HepG2 (cell line): ENCODE measurements around the gene FARSB. TPM values are rescaled to one million over a fixed set of nuclear protein-coding genes. Genes with fewer than 3 reads are reported as not detected.

Experiments
- ATAC-seq: fragments of 200-7000 bp; cut with Tn5 transposase; 3 replicates; pipeline ENCODE4 v1.9.1; 2020; ENCODE audit warnings: mild to moderate bottlenecking, moderate library complexity
- BruUV-seq: library from RNA; stranded (reverse); fragments of 400-500 nt; replicated peaks from 2 replicates; lab custom pipeline; 2021; lab: Mats Ljungman, UMichigan
- CTCF ChIA-PET: fragments of 300-600 bp; formaldehyde crosslinking; extraction: SDS; loops from one replicate; lab custom pipeline; 2021; ENCODE audit warnings: low total read pairs, inconsistent platforms, low intra/inter-chr PET ratio; lab: Yijun Ruan, JAX
- POLR2A ChIA-PET: fragments of 350-600 bp; sonication (Branson Sonifier 250); formaldehyde crosslinking; loops from one replicate; lab custom pipeline; 2020; ENCODE audit warnings: antibody characterized with exemption, inconsistent platforms; lab: Yijun Ruan, JAX
- DNase-seq: peaks from one replicate; pipeline ENCODE4 v3.0.0-alpha.2; 2015; ENCODE audit warnings: low spot score
- FAIRE-seq: peaks from 3 replicates; lab custom pipeline; 2011; peaks lifted over from hg19 to GRCh38; lab: Jason Lieb, UNC
- H2AFZ ChIP-seq: one replicate; pipeline ENCODE4 v1.6.1; 2011; ENCODE audit warnings: low read length, inconsistent platforms
- H3K27ac ChIP-seq: fragments of 300-600 bp; 3 replicates; pipeline ENCODE4 v1.8.0; 2011; ENCODE audit warnings: mixed run types, mild to moderate bottlenecking, mixed read lengths, low read length, inconsistent platforms; ENCODE audit not compliant: insufficient read depth; ENCODE audit errors: extremely low read length
- H3K27me3 ChIP-seq, 2 experiments: fragments of 200-600 bp in 1 of 2; 2 replicates in 1 of 2; 3 replicates in 1 of 2; pipeline versions ENCODE4 v1.6.0 to v1.8.0; 2011; ENCODE audit warnings: low read length in 2 of 2, mild to moderate bottlenecking in 2 of 2, moderate library complexity in 2 of 2, inconsistent platforms in 1 of 2; ENCODE audit not compliant: insufficient read depth in 2 of 2, control insufficient read depth in 1 of 2
- H3K36me3 ChIP-seq, 2 experiments: fragments of 200-600 bp in 1 of 2; replicated peaks in 1 of 2; 2 replicates in 1 of 2; 3 replicates in 1 of 2; pipeline versions ENCODE4 v1.5.1 to v1.8.0; 2011; ENCODE audit warnings: low read length in 2 of 2, inconsistent platforms in 1 of 2; ENCODE audit not compliant: insufficient read depth in 2 of 2, control insufficient read depth in 1 of 2
- H3K4me1 ChIP-seq: 2 replicates; pipeline ENCODE4 v1.5.1; 2012; ENCODE audit warnings: low read length, inconsistent platforms; ENCODE audit not compliant: insufficient read depth
- H3K4me2 ChIP-seq: 2 replicates; pipeline ENCODE4 v1.6.0; 2011; ENCODE audit warnings: low read depth, low read length, inconsistent platforms
- H3K4me3 ChIP-seq, 3 experiments: fragments of 200-600 bp in 1 of 3; sonication (generic), shearing (Covaris generic) in 1 of 3; replicated peaks in 1 of 3; 2 replicates each; pipeline ENCODE4 v1.5.1; 2011 to 2016; ENCODE audit warnings: low read length in 3 of 3, inconsistent platforms in 2 of 3, low read depth in 2 of 3, mild to moderate bottlenecking in 2 of 3, control low read depth in 1 of 3, mixed read lengths in 1 of 3; ENCODE audit not compliant: insufficient read depth in 1 of 3
- H3K79me2 ChIP-seq: one replicate; pipeline ENCODE4 v1.6.1; 2011; ENCODE audit warnings: low read length, inconsistent platforms; ENCODE audit not compliant: insufficient read depth
- H3K9ac ChIP-seq: 2 replicates; pipeline ENCODE4 v1.6.0; 2011; ENCODE audit warnings: mild to moderate bottlenecking, low read depth, low read length, inconsistent platforms; ENCODE audit not compliant: insufficient read depth
- H3K9me3 ChIP-seq: 2 replicates; pipeline ENCODE4 v1.5.1; 2012; ENCODE audit warnings: mild to moderate bottlenecking, low read length
- H4K20me1 ChIP-seq: 2 replicates; pipeline ENCODE4 v1.6.0; 2011; ENCODE audit warnings: inconsistent platforms, mild to moderate bottlenecking, low read length, moderate library complexity; ENCODE audit not compliant: insufficient read depth
- ATF7 ChIP-seq, 2 experiments: fragments of 450-650 bp in 1 of 2; sonication (generic) in 1 of 2; formaldehyde crosslinking in 1 of 2; IDR thresholded peaks; 2 replicates each; pipeline versions ENCODE4 v1.4.0 to v1.6.1; 2016 to 2020; ENCODE audit warnings: antibody characterized with exemption in 1 of 2, mild to moderate bottlenecking in 1 of 2, missing genetic modification reagents in 1 of 2
- BCL3 ChIP-seq: sonication (generic); formaldehyde crosslinking; IDR thresholded peaks from 2 replicates; pipeline ENCODE4 v1.5.1; 2020; ENCODE audit warnings: mild to moderate bottlenecking, missing genetic modification reagents, moderate library complexity
- CENPT ChIP-seq: sonication (generic); formaldehyde crosslinking; IDR thresholded peaks from 2 replicates; pipeline ENCODE4 v1.8.0; 2022; ENCODE audit warnings: low read depth, mild to moderate bottlenecking, moderate library complexity, missing genetic modification reagents
- CREM ChIP-seq, 2 experiments: sonication (generic) in 1 of 2; formaldehyde crosslinking in 1 of 2; IDR thresholded peaks; 2 replicates each; pipeline versions ENCODE4 v1.4.0 to v1.6.1; 2016 to 2020; ENCODE audit warnings: antibody characterized with exemption in 1 of 2, mild to moderate bottlenecking in 1 of 2, missing genetic modification reagents in 1 of 2
- GATAD2A ChIP-seq: IDR thresholded peaks from 2 replicates; pipeline ENCODE4 v1.6.1; 2016
- HNRNPK ChIP-seq: fragments of 200-400 bp; formaldehyde crosslinking; IDR thresholded peaks from 2 replicates; pipeline ENCODE4 v1.6.1; 2018; ENCODE audit warnings: low read length, low read depth, moderate library complexity, mild to moderate bottlenecking; ENCODE audit not compliant: poor library complexity, severe bottlenecking
- MLX ChIP-seq: IDR thresholded peaks from 2 replicates; pipeline ENCODE4 v1.6.1; 2016
- NCOA5 ChIP-seq: sonication (generic); formaldehyde crosslinking; IDR thresholded peaks from 2 replicates; pipeline ENCODE4 v1.4.0; 2020; ENCODE audit warnings: missing genetic modification reagents
- NFRKB ChIP-seq: fragments of 450-650 bp; IDR thresholded peaks from 2 replicates; pipeline ENCODE4 v1.6.1; 2017
- NR2C2 ChIP-seq: sonication (generic); formaldehyde crosslinking; IDR thresholded peaks from 2 replicates; pipeline ENCODE4 v1.4.0; 2020; ENCODE audit warnings: missing genetic modification reagents, mild to moderate bottlenecking, moderate library complexity, borderline replicate concordance
- SPEN ChIP-seq: sonication (generic); formaldehyde crosslinking; IDR thresholded peaks from 2 replicates; pipeline ENCODE4 v1.5.1; 2020; ENCODE audit warnings: low read depth, mild to moderate bottlenecking, missing genetic modification reagents
- SRF ChIP-seq: IDR thresholded peaks from 2 replicates; pipeline ENCODE4 v1.6.1; 2011; ENCODE audit warnings: mild to moderate bottlenecking, low read depth, low read length, moderate library complexity
- STAT6 ChIP-seq: sonication (generic); formaldehyde crosslinking; IDR thresholded peaks from 2 replicates; pipeline ENCODE4 v1.4.0; 2020; ENCODE audit warnings: missing genetic modification reagents, mild to moderate bottlenecking, borderline replicate concordance
- TFE3 ChIP-seq: IDR thresholded peaks from 2 replicates; pipeline ENCODE4 v1.6.1; 2016
- TOE1 ChIP-seq: sonication (generic); formaldehyde crosslinking; IDR thresholded peaks from 2 replicates; pipeline ENCODE4 v1.4.0; 2020; ENCODE audit warnings: mild to moderate bottlenecking, missing genetic modification reagents
- ZNF343 ChIP-seq: sonication (generic); formaldehyde crosslinking; IDR thresholded peaks from 2 replicates; pipeline ENCODE4 v1.4.0; 2020; ENCODE audit warnings: mild to moderate bottlenecking, missing genetic modification reagents
- ZNF367 ChIP-seq: sonication (generic); formaldehyde crosslinking; IDR thresholded peaks from 2 replicates; pipeline ENCODE4 v1.4.0; 2020; ENCODE audit warnings: missing genetic modification reagents, borderline replicate concordance
- ZNF558 ChIP-seq: sonication (generic); formaldehyde crosslinking; IDR thresholded peaks from 2 replicates; pipeline ENCODE4 v1.9.0; 2022; ENCODE audit warnings: mild to moderate bottlenecking, missing genetic modification reagents, borderline replicate concordance
- ZNF839 ChIP-seq: sonication (generic); formaldehyde crosslinking; IDR thresholded peaks from 2 replicates; pipeline ENCODE4 v1.4.0; 2020; ENCODE audit warnings: missing genetic modification reagents, mild to moderate bottlenecking, borderline replicate concordance
- WGBS: methylation state at CpG from one replicate; pipeline ENCODE4 v1.1.6; 2017; ENCODE audit warnings: low lambda C conversion rate; 5-methylcytosine and 5-hydroxymethylcytosine counted together
- in situ Hi-C: cut with HindIII; loops from 2 replicates; pipeline ENCODE4 v1.10.0; 2017; ENCODE audit warnings: low pct_unique_long_range_greater_than_20kb; ENCODE audit not compliant: extremely low pct_ligation_motif_present
- intact Hi-C: fragments of 100-400 bp; cut with micrococcal nuclease; formaldehyde crosslinking; loops from one replicate; pipeline ENCODE4 v1.10.0; 2022; ENCODE audit not compliant: unreplicated experiment
- polyA plus RNA-seq, 8 experiments: library from polyadenylated mRNA; depleted of rRNA in 3 of 8; stranded (reverse) in 7 of 8; unstranded in 1 of 8; fragments of >200 nt; fragmentation: Illumina TruSeq in 4 of 8; extraction: Trizol in 4 of 8; gene quantifications; 2 replicates each; pipeline versions ENCODE4 v1.2.1 to v1.2.3, GENCODE V29; 2011 to 2016; ENCODE audit warnings: low read depth in 4 of 8, missing spikeins in 1 of 8, mixed read lengths in 1 of 8; ENCODE audit not compliant: insufficient read depth in 1 of 8
- total RNA-seq, 5 experiments: library from RNA; depleted of rRNA; stranded (reverse); fragments of >200 nt; fragmentation: Illumina TruSeq; extraction: Trizol; gene quantifications; 2 replicates each; pipeline ENCODE4 v1.2.3, GENCODE V29; 2016; ENCODE audit warnings: low read depth in 1 of 5

The FARSB gene
- total and polyA plus RNA-seq, 2 of the 13 experiments (the other 11 are each of a cell fraction or from before 2014, with no cell fraction given): 23.3 to 45.9 TPM

- H3K36me3 ChIP-seq: peaks cover 5 to 19% of the 10 kb centered on the region in 2 experiments
- H3K27ac ChIP-seq: no peak overlapping the region
- TF ChIP-seq STAT6 (CRISPR knock-in tag): no peak
- TF ChIP-seq GATAD2A (CRISPR knock-in tag): no peak
- TF ChIP-seq NCOA5 (CRISPR knock-in tag): no peak
- no peak for TF ChIP-seq ATF7 (IDR thresholded peaks at IDR 0.05)
- TF ChIP-seq ATF7 (CRISPR knock-in tag; IDR thresholded peaks at IDR 0.05): no peak
- TF ChIP-seq SPEN (CRISPR knock-in tag): no peak
- TF ChIP-seq TFE3 (CRISPR knock-in tag): no peak
- TF ChIP-seq BCL3 (CRISPR knock-in tag): no peak
- no peak for TF ChIP-seq ZNF558 (CRISPR knock-in tag)
- TF ChIP-seq SRF: no peak
- no peak for TF ChIP-seq CREM (IDR thresholded peaks at IDR 0.05)
- TF ChIP-seq CREM (CRISPR knock-in tag; IDR thresholded peaks at IDR 0.05): no peak
- TF ChIP-seq NFRKB: no peak
- no peak for TF ChIP-seq MLX (CRISPR knock-in tag)
- TF ChIP-seq ZNF367 (CRISPR knock-in tag): no peak
- no peak for TF ChIP-seq CENPT (CRISPR knock-in tag)
- no peak for TF ChIP-seq HNRNPK
- TF ChIP-seq ZNF839: no peak
- no peak for TF ChIP-seq TOE1 (CRISPR knock-in tag)
- TF ChIP-seq NR2C2 (CRISPR knock-in tag): no peak
- no peak for TF ChIP-seq ZNF343 (CRISPR knock-in tag)
- H3K9ac ChIP-seq: no peak overlapping the region
- H2AFZ ChIP-seq: no peak overlapping the region
- POLR2A ChIA-PET: no interaction called here
- BruUV-seq: no TSS peak
- over 99% methylated on average over 2 of the region's 2 CpGs for WGBS
- no peak overlapping the region for H3K4me2 ChIP-seq
- FAIRE-seq (no peak), DNase-seq (no peak), ATAC-seq (no peak)
- no peak overlapping the region for H3K4me3 ChIP-seq
- CTCF ChIA-PET: no interaction called here
- H3K27me3 ChIP-seq: no peaks in the 10 kb centered on the region
- peaks cover 22% of the 10 kb centered on the region for H3K4me1 ChIP-seq
- H4K20me1 ChIP-seq: no peaks in the 10 kb centered on the region
- intact Hi-C loops (no loop called here), in situ Hi-C loops (no loop called here)
- H3K79me2 ChIP-seq: no peaks in the 10 kb centered on the region
- no peaks in the 10 kb centered on the region for H3K9me3 ChIP-seq
These were observed 80.3 kb downstream of the FARSB start for GRCh38 chr2:222575618-222576017.
